Measurements from ENCODE around the gene SPO11.

SPO11 gene

DNA sequence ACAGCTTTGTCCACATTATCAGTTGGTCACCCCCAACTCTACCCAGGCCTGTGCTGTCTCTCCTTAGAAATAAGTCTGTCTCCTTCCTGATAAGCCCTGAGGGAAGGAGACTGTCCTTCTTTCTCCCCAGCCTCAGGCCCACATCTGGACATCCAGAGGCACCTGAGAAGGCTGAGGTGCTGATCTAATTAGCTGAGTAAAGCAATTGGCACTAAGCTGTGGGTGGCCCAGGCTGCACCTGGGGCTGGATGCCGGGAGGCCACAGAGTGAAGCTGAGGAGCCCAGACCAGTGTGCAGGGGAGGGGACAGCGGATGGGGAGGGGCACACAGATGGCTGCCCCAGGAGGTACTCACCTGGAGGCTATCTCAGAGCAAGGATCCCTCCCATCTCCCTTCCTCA is 37.0 kb upstream of the SPO11 start:
- H3K4me1 ChIP-seq (ENCODE audit: low read depth, poor library complexity, severe bottlenecking), result peaks cover 12% of the 10 kb centered on the region
- H3K79me2 ChIP-seq (ENCODE audit: insufficient read depth, low read depth), result no peaks in the 10 kb centered on the region
- peak overlapping the region; percentile 15; the same call in 1 of the 2 replicates for H2AFZ ChIP-seq (ENCODE audit: low read depth)
- no peak overlapping the region for H3K9ac ChIP-seq
- no peak overlapping the region for H3K4me3 ChIP-seq (IDR thresholded peaks at IDR 0.05; ENCODE audit: insufficient read depth, low read depth, low read length)
- H3K36me3 ChIP-seq (ENCODE audit: insufficient read depth), result no peaks in the 10 kb centered on the region
- H3K4me2 ChIP-seq, result peak overlapping the region; percentile 63
- TF ChIP-seq, protein P1, sequence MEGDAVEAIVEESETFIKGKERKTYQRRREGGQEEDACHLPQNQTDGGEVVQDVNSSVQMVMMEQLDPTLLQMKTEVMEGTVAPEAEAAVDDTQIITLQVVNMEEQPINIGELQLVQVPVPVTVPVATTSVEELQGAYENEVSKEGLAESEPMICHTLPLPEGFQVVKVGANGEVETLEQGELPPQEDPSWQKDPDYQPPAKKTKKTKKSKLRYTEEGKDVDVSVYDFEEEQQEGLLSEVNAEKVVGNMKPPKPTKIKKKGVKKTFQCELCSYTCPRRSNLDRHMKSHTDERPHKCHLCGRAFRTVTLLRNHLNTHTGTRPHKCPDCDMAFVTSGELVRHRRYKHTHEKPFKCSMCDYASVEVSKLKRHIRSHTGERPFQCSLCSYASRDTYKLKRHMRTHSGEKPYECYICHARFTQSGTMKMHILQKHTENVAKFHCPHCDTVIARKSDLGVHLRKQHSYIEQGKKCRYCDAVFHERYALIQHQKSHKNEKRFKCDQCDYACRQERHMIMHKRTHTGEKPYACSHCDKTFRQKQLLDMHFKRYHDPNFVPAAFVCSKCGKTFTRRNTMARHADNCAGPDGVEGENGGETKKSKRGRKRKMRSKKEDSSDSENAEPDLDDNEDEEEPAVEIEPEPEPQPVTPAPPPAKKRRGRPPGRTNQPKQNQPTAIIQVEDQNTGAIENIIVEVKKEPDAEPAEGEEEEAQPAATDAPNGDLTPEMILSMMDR (conservative IDR thresholded peaks at IDR 0.05; ENCODE audit: low read depth, low read length), result no peak
- no peaks in the 10 kb centered on the region for H3K27me3 ChIP-seq (ENCODE audit: insufficient read depth, low read depth)
- no peaks in the 10 kb centered on the region for H4K20me1 ChIP-seq (ENCODE audit: insufficient read depth)
- H3K27ac ChIP-seq, result no peak overlapping the region

- H3K4me2 ChIP-seq, result no peak overlapping the region
- no peaks in the 10 kb centered on the region for H3K36me3 ChIP-seq (ENCODE audit: insufficient read depth)
- H3K27me3 ChIP-seq (ENCODE audit: insufficient read depth, low read depth), result no peaks in the 10 kb centered on the region
- no peak overlapping the region for H3K9ac ChIP-seq
- peaks cover 12% of the 10 kb centered on the region for H3K4me1 ChIP-seq (ENCODE audit: low read depth, poor library complexity, severe bottlenecking)
- no peak overlapping the region for H2AFZ ChIP-seq (ENCODE audit: low read depth)
- TF ChIP-seq, protein P1 (conservative IDR thresholded peaks at IDR 0.05; ENCODE audit: low read depth, low read length), result no peak
- no peak overlapping the region for H3K27ac ChIP-seq
- no peaks in the 10 kb centered on the region for H4K20me1 ChIP-seq (ENCODE audit: insufficient read depth)
- no peak overlapping the region for H3K4me3 ChIP-seq (IDR thresholded peaks at IDR 0.05; ENCODE audit: insufficient read depth, low read depth, low read length)
- H3K79me2 ChIP-seq (ENCODE audit: insufficient read depth, low read depth), result no peaks in the 10 kb centered on the region
Observed at GRCh38 chr20:57293995-57294394, 35.6 kb upstream of the SPO11 start.

GRCh38 chr20:57294550-57294949 is 35.1 kb upstream of the SPO11 start:
- no peaks in the 10 kb centered on the region for H3K79me2 ChIP-seq (ENCODE audit: insufficient read depth, low read depth)
- H2AFZ ChIP-seq (ENCODE audit: low read depth), result no peak overlapping the region
- H3K4me3 ChIP-seq (IDR thresholded peaks at IDR 0.05; ENCODE audit: insufficient read depth, low read depth, low read length), result no peak overlapping the region
- no peak overlapping the region for H3K9ac ChIP-seq
- H3K4me2 ChIP-seq, result no peak overlapping the region
- H4K20me1 ChIP-seq (ENCODE audit: insufficient read depth), result no peaks in the 10 kb centered on the region
- no peaks in the 10 kb centered on the region for H3K36me3 ChIP-seq (ENCODE audit: insufficient read depth)
- TF ChIP-seq, protein P1 (conservative IDR thresholded peaks at IDR 0.05; ENCODE audit: low read depth, low read length), result no peak
- H3K27me3 ChIP-seq (ENCODE audit: insufficient read depth, low read depth), result no peaks in the 10 kb centered on the region
- peaks cover 12% of the 10 kb centered on the region for H3K4me1 ChIP-seq (ENCODE audit: low read depth, poor library complexity, severe bottlenecking)
- no peak overlapping the region for H3K27ac ChIP-seq

DNA sequence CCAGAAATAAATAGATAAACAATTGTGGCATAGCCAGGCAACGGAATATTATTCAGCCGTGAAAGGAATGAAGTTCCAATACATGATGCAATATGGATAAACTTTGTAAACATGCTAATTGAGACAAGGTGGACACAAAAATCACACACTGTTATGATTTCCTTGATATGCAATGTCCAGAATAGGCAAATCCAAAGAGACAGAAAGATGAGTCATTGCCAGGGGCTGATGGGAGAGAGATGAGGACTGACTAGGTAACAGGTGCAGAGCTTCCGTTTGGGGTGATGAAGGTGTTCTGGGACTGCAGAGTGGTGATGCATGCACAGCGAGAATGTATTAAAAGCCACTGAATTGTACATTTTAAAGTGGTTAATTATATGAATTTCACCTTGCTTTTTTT is 31.1 kb upstream of the SPO11 start:
- Histone ChIP-seq H3K36me3 (ENCODE audit: insufficient read depth) (no peaks in the 10 kb centered on the region), H3K9ac (no peak overlapping the region), H3K27ac (no peak overlapping the region), H3K4me3 (IDR thresholded peaks at IDR 0.05; ENCODE audit: insufficient read depth, low read depth, low read length) (no peak overlapping the region), H2AFZ (ENCODE audit: low read depth) (no peak overlapping the region), H3K4me2 (no peak overlapping the region), H4K20me1 (ENCODE audit: insufficient read depth) (no peaks in the 10 kb centered on the region), H3K79me2 (ENCODE audit: insufficient read depth, low read depth) (no peaks in the 10 kb centered on the region), H3K27me3 (ENCODE audit: insufficient read depth, low read depth) (no peaks in the 10 kb centered on the region), H3K4me1 (ENCODE audit: low read depth, poor library complexity, severe bottlenecking) (no peaks in the 10 kb centered on the region)
- TF ChIP-seq, protein P1 (conservative IDR thresholded peaks at IDR 0.05; ENCODE audit: low read depth, low read length), result no peak

Measured in KMS-11 (cell line).